Occipital lobe (tissue), 2 donors: ENCODE results near the gene CEBPZOS. TPM values are rescaled to one million over a fixed set of nuclear protein-coding genes. Genes with fewer than 3 reads are reported as not detected.
A peak's percentile ranks its signal among the peaks of the same experiment; 100 is the strongest.
"Not testable (repeated sequence)": the region's sequence is repeated elsewhere in the genome, so short reads cannot be mapped to it uniquely, and the experiment has no call there.

Experiments
- DNase-seq: peaks from one replicate; lab custom pipeline; 2025; lab: John Stamatoyannopoulos, UW
- total RNA-seq: library from RNA; depleted of rRNA; stranded (reverse); fragments of >200 nt; gene quantifications from one replicate; pipeline ENCODE4 v1.2.3, GENCODE V29; 2014

Gene CEBPZOS
- total RNA-seq, 1 donor from 2014 or later = 24.5 TPM

- DNase-seq = no peak
These were observed 5.0 kb upstream of the CEBPZOS start for GRCh38 chr2:37191253-37191652.

GRCh38 chr2:37191747-37192146, 4.5 kb upstream of the CEBPZOS start:
- no peak for DNase-seq

DNA sequence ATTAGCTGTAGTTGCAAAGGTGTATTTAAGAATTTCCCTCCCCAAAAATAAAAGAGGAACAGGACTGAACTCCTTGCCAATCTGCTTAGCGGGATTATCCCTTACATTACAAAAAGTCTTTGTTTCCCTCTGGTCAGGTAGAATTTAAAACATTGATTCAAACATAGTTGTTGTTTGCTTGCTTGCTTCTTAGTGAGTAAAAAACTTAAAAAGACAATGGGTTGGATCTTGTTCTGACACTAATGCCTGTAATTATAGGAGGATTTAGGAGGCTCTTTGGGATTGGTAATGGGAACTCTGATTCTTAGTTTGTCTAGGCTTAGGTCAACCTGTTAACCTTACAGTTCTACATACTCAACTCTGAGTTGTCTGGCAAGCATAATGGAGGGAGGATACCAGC, 3.7 kb upstream of the CEBPZOS start:
- DNase-seq = no peak

DNA sequence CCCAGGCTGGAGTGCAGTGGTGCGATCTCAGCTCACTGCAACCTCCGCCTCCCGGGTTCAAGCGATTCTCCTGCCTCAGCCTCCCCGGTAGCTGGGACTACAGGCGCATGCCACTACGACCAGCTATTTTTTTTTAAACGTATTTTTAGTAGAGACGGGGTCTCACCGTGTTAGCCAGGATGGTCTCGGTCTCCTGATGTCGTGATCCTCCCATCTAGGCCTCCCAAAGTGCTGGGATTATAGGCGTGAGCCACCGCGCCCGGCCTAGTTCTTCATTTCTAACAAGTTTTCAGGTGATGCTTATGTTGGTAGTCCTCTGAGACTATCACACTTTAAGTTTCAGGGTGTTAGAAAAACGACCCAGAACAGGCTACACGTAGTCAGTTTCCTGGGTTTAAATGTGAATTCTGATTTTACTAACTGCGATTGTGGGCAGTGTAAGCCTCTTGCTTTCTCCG, 405 bp upstream of the CEBPZOS start:
- not testable (repeated sequence) for DNase-seq

DNA sequence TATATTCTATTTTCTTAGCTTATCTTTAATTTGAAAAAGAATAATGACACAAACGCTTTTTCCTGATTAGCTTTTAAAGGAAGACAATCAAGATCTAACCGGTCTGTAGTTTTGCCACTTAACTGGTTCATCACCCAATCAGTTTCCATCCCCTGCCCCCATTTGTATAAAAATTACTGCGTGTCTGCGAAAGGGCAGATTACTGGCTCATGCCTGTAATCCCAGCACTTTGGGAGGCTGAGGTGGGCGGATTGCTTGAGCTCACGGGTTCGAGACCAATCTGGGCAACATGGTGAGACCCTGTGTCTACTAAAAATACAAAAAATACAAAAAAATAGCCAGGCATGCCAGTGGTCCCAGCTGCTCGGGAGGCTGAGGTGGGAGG, 2.4 kb downstream of the CEBPZOS start:
- no peak for DNase-seq

DNA sequence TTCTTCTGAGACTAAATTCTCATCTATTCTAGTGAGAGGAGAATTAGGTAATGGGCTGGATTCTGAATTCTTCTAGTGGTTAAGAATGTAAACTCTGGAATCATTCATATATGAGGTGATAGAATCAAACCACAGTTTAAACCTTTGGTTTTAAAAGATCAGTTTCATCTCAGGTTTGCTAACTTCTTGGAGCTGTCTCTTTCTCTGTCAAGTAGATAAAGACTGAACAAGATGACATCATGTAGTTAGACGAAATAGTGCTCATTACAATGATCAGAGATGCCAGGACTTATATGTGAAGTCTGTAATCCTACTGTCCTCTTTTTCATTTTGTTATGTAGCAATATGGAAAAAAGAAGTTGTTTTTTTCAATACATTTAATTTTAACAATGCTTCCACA, 4.9 kb downstream of the CEBPZOS start:
- DNase-seq = no peak

GRCh38 chr2:37201766-37202165, 5.5 kb downstream of the CEBPZOS start:
- no peak for DNase-seq

DNA sequence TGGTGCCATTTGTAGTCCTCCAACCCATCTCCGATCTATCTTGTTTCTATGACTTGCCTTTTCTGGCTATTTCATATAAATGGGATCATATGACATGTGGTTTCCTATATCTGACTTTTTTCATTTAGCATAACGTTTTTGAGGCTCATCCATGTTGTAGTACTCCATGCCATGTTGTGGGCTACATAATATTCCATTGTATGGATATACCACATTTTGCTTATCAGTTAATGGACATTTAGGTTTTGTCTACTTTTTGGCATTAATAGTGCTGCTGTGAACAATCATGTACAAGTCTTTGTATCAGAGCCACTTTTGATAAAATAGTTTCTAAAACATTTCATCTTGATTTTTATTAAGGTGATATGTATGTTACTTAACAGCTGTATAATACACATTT, 7.4 kb downstream of the CEBPZOS start:
- no peak for DNase-seq

DNA sequence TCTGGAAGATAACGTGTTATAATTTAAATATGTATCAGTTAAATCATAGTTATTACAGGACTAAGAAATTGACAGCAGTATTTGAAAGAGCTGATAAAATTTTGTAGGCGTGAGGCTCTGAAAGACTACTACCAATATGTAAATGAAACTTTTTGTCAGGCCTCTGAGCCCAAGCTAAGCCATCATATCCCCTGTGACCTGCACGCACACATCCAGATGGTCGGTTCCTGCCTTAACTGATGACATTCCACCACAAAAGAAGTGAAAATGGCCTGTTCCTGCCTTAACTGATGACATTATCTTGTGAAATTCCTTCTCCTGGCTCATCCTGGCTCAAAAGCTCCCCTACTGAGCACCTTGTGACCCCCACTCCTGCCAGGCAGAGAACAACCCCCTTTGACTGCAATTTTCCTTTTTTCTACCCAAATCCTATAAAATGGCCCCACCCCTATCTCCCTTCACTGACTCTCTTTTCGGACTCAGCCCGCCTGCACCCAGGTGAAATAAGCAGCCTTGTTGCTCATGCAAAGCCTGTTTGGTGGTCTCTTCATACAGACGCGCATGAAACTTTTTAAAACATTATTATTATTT, 8.9 kb downstream of the CEBPZOS start:
- not testable (repeated sequence) for DNase-seq

GRCh38 chr2:37205689-37206341, 9.5 kb downstream of the CEBPZOS start:
- no peak for DNase-seq

- not testable (repeated sequence) for DNase-seq
These were observed 10.5 kb downstream of the CEBPZOS start for GRCh38 chr2:37206760-37207159.

GRCh38 chr2:37211212-37211611, 14.9 kb downstream of the CEBPZOS start:
- no peak for DNase-seq

DNA sequence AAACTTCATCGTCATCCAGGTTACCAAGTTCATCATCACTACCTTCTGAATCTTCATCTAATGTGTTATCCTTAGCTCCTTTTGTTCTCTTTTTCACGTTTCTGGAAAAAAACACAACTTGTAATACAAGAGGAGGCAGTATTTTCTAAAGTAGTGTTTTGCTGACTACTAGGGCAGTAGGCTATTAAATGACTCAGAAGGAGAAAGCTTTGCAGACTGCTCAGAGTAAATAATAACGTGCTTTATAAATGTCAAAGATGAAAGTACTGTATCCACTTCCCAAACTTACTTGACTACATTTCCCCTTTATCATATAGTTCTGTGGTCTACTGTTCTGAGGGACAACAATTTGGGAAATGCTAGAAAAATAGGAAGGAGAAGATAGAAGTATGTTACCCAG, 15.6 kb downstream of the CEBPZOS start:
- DNase-seq = no peak

- no peak for DNase-seq
These were observed 19.0 kb downstream of the CEBPZOS start for GRCh38 chr2:37215250-37215649.

DNA sequence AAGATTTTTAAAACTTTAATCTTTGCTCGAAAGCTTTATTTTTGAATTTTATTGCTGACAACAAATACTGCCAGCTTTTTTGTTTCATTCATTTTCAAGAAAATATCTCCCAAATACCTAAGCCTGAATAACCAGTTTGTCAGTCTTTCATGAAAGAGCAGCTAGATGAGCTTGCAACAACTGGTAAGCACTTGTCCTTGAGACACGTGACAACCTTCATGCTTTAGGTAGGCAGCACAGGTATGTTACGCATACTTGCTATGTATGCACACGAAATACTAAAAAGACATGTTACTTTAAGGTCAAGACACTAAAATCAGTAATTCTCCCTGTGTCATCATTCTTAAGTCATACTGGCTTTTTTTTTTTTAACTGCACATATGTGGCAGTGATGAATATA, 22.8 kb downstream of the CEBPZOS start:
- DNase-seq = no peak

- no peak for DNase-seq
These were observed 26.8 kb downstream of the CEBPZOS start for GRCh38 chr2:37223131-37223530.

DNA sequence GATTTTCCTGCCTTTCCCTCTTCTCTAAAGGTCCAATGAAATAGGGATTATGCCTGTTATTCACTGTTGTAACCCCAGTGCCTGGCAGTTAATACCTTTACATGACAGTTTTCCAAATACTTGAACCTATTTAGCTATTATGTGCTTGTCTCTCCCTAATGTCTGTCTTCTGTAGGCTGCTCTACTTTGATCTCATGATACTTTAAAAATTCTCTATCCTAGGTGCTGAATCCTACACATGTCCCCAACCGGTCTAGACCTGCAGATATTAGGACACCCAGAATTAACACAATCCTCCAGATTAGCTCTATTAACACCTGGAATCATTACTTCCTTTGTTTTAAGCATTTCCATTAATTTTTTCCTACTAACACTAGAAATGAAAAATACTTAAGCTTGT, 27.8 kb downstream of the CEBPZOS start:
- DNase-seq = no peak

DNA sequence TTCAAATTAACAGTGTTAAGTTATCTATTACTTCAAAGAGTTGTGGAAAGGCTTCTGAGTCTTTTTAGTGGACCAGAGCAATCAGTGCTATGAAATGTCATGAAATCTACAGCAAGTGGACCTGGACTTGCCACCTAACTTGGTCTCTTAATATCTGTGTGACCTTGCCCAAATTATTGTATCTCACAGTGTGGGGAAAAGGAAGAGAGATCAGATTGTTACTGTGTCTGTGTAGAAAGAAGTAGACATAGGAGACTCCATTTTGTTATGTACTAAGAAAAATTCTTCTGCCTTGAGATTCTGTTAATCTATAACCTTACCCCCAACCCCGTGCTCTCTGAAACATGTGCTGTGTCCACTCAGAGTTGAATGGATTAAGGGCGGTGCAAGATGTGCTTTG, 28.8 kb downstream of the CEBPZOS start:
- not testable (repeated sequence) for DNase-seq

DNA sequence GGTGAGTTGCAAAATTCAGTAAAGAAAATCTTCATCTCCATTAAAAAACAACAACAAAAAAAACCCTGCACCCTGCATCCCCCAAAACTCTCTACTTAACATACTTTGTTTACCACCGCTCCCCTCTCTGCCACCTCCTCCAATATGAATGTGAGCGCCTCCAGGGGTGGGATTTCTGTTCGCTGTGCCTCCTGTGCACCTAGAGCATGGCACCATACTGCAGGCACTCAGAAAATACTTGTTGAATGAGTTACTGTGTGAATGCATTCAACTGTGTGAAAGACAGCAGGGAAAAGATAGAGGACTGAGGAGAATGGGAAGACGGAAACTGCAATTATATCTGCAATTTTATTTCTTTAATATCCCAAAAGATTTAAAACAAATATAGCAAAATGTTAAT, 30.6 kb downstream of the CEBPZOS start:
- DNase-seq = no peak

GRCh38 chr2:37228788-37229187, 32.5 kb downstream of the CEBPZOS start:
- no peak for DNase-seq

- no peak for DNase-seq
These were observed 34.3 kb downstream of the CEBPZOS start for GRCh38 chr2:37230581-37230980.

GRCh38 chr2:37231241-37232130, 35.2 kb downstream of the CEBPZOS start, which contains the start of the genes CEBPZ and NDUFAF7:
Gene CEBPZ (minus strand): TSS chr2:37231596. CDS start chr2:37231567, 29 bp downstream.
Gene NDUFAF7 (plus strand): TSS chr2:37231658. CDS start chr2:37231706, 48 bp downstream.
- peak; percentile 92 for DNase-seq
